HG03354 (cell line): Measurements from ENCODE around the gene C2CD2.
"Not testable (repeated sequence)": the region's sequence is repeated elsewhere in the genome, so short reads cannot be mapped to it uniquely, and the experiment has no call there.

Source experiments
- ATAC-seq: cut with Tn5 transposase; IDR thresholded peaks from one replicate; pipeline ENCODE4 v1.9.1; 2021; ENCODE audit warnings: mild to moderate bottlenecking; ENCODE audit not compliant: unreplicated experiment, poor library complexity, severe bottlenecking

The C2CD2 gene

DNA sequence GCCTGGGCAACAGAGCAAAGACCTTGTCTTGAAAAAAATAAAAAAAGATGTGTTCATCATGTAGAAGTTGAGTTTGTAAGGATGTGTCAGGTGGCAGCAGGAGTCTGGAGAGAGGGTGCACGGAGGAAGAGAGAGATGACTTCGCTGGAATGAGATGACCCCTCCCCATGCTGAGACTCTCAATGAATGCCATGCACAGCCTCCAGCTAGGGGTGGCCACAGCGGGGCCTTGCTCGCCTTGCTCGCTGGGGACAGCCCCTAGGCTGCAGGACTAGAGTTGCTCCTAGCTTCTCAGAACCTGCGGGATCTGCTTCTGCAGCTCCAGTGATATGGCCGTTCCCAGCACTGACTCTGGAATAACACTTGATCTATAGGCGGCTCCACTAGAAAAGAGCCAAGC is 6.6 kb upstream of the C2CD2 start:
- ATAC-seq: no peak

GRCh38 chr21:41959697-41960096 is 5.9 kb upstream of the C2CD2 start:
- not testable (repeated sequence) for ATAC-seq

- ATAC-seq: no peak
These were observed 5.2 kb upstream of the C2CD2 start for GRCh38 chr21:41958886-41959563.

DNA sequence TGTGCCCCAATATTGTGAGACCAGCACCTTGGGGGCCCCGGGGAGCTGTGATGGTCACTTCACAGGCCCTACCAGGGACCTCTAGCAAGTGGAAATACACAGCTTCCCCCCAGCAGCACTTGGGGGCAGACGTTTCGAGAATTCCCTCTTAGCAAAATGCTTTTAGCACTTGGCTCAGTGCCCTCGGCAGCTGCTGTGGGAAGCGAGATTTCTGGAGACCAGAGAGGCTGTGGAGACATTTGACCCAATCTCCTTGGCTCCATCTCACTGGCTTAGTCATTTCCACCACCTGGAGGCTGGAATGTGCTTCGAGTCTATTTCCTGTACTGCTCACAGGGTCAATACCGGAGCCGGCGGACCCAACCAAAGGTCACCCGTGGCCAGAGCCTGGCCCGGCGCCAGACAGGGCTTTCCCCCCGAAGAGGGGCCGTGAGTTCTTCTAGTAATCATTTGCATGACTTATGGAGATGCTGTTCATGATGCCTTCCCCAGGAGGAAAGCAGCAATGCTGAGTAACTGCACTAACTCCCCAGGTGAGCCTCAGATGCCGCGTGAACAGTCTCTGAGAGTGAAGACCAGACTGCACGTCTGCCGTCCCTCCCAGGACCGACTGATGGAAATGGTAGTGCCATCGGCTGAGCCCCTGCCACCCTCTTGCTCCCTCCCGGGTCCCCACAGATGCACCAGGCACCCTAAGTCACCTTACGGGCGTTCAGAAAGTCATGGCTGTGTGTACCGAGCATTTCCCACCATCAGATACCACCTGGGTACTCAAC is 4.4 kb upstream of the C2CD2 start:
- ATAC-seq: no peak

- ATAC-seq: no peak
These were observed 3.3 kb upstream of the C2CD2 start for GRCh38 chr21:41956926-41957729.

GRCh38 chr21:41955516-41955915 is 1.7 kb upstream of the C2CD2 start:
- ATAC-seq: no peak

DNA sequence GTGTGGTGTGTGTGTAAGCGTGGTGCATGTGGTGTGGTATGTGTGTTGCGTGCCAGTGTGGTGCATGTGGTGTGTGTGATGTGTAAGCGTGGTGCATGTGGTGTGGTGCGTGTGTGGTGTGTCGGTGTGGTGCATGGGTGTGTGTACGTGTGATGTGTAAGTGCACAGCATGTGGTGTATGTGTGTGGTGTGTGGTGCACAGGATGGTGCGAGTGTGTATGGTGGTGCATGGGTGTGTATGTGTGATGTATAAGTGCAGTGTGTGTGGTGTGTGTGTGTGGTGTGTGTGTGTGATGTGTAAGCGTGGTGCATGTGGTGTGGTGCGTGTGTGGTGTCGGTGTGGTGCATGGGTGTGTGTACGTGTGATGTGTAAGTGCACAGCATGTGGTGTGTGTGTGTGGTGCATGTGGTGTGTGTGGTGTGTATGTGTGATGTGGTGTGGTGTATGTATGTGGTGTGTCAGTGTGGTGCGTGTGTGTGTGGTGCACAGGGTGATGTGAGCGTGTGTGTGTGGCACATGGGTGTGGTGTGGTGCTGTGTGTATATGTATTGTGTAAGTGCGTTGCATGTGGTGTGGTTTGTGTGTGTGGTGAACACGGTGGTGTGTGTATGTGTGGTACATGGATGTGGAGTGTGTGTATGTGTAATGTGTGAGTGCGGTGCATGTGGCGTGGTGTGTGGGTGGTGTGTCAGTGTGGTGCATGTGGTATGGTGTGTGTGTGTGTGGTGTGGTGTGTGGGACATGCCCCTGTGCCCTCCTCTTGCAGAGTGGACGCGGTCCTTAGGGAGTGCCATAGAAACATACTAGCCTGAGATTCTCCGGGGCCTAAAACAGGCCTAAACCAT is 1.1 kb upstream of the C2CD2 start:
- ATAC-seq: no peak

- peak; percentile 33 for ATAC-seq
These were observed 478 bp downstream of the C2CD2 start for GRCh38 chr21:41953249-41953830.

DNA sequence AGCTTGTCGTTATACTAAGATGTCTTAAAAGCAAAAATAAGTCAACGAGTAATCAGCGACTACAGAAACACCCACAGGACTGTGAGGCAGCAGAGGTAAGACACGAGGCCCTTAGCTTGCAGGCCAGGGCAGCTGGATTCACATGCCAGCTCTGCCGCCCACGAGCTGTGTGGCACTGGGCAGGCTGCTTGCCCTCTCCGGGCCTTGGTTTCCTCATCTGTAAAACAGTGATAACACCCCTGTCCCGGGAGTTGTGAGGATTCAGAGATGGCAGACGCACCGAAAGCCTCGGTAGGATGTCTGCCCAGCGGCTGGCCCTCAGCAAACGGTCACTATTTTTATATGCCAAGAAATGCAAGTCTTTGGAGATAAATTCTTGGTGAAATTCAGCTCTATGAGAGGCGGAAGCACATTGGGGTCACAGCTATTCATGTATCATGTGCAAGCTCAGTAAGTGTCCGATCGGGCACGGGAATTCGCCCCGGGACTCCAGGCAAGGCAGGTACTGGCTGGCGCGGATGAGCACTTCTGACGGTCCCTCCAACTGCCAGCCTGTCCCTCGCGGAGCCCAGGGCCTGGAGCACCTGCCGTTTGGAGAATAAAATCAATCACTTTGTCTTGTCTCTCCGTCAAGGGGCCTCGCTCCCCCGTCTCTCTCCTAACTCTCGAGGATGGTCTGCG is 1.1 kb downstream of the C2CD2 start:
- no peak for ATAC-seq

GRCh38 chr21:41951876-41952567 is 1.8 kb downstream of the C2CD2 start:
- ATAC-seq: no peak

GRCh38 chr21:41950941-41951351 is 2.9 kb downstream of the C2CD2 start:
- ATAC-seq: no peak

GRCh38 chr21:41949631-41950030 is 4.2 kb downstream of the C2CD2 start:
- ATAC-seq: not testable (repeated sequence)

DNA sequence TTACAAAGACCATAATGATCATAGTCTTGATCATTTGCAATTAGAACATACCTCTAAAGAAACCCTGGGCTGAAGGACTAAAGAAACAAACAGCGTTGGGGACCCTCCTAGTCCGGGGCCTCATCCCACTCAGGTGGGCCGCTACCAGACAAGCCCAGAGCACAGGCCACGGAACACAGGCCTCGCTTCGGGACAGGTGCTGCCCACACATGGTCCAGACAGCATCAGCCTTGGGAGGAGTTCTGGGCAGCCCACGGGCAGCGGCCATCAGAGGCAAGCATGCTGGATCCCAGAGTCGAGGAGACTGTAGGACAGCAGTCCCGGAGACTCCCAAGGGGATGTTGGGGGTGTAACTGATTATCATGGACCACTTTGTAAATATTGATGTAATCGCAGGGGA is 4.9 kb downstream of the C2CD2 start:
- no peak for ATAC-seq

DNA sequence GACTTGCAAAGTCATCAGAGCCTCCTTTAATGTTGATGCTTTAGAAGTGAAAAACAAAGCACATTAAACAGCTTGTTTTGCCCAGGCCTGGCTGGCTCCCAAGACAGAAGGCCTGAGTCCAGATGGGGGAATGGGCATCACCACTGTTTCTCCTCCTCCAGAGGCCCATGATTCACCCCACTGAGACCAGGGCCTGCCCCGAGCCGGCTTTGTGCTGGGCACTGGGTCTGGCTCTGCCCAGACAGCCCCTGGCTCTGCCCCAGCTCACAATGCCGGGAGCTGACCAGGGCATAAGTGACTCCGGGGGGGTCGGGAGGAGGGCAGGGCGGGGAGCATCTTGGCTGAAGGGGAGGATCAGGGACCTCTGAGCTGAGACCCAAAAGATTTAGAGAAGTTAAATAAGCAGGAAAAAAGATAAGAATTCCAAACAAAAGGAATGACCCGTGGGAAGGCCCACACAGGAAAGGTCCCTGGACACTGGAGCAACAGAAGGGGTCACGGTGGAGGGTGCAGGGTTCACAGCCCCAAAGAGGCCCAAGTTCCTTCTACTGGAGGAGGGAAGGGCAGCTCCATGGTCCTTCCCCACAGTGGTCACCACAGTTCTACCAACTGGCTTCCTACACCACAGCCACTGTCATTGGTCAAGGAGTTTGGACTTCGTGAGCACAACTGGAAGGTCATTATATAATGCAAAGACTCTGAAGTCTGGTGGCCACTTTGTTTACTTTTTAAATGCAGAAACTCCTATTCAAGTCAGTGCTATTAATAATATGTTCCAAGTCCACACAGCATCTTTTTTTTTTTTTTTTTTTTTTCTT is 5.5 kb downstream of the C2CD2 start:
- ATAC-seq: no peak

GRCh38 chr21:41945982-41946381 is 7.8 kb downstream of the C2CD2 start:
- no peak for ATAC-seq

- no peak for ATAC-seq
These were observed 10.0 kb downstream of the C2CD2 start for GRCh38 chr21:41943851-41944250.

GRCh38 chr21:41942457-41942856 is 11.4 kb downstream of the C2CD2 start:
- ATAC-seq: no peak
